Activated CD8-positive, alpha-beta T cell treated with anti-CD3 and anti-CD28 coated beads, Interleukin-2, amount 10 ng/mL, durations not matched to agents 7 days and 5 days (primary cell): ENCODE data around the gene NF1. TPM values are rescaled to one million over a fixed set of nuclear protein-coding genes. Genes with fewer than 3 reads are reported as not detected.
"Not testable (repeated sequence)": the region's sequence is repeated elsewhere in the genome, so short reads cannot be mapped to it uniquely, and the experiment has no call there.

Experiments used
- ATAC-seq: fragments of 150-1000 bp; cut with Tn5 transposase; one replicate; pipeline ENCODE4 v1.10.0; 2021; ENCODE audit warnings: moderate library complexity
- CTCF ChIA-PET: fragments of 350-600 bp; sonication (Branson Sonifier 250); formaldehyde crosslinking; loops from one replicate; lab custom pipeline; 2021; ENCODE audit warnings: antibody characterized with exemption; lab: Charles Lee
- POLR2A ChIA-PET: fragments of 350-600 bp; sonication (Branson Sonifier 250); formaldehyde crosslinking; loops from one replicate; lab custom pipeline; 2021; ENCODE audit warnings: antibody characterized with exemption; lab: Charles Lee
- DNase-seq: peaks from one replicate; pipeline ENCODE4 v3.0.0-alpha.2; 2020
- H3K27ac Mint-ChIP-seq: one replicate; pipeline ENCODE4 v1.8.0; 2021; ENCODE audit warnings: mild to moderate bottlenecking, mixed read lengths
- H3K27me3 Mint-ChIP-seq: one replicate; pipeline ENCODE4 v1.8.0; 2021; ENCODE audit warnings: low read depth, mixed read lengths
- H3K36me3 Mint-ChIP-seq: one replicate; pipeline ENCODE4 v1.8.0; 2021; ENCODE audit warnings: low read depth, mixed read lengths
- H3K4me1 Mint-ChIP-seq: one replicate; pipeline ENCODE4 v1.8.0; 2021; ENCODE audit warnings: low read depth, mixed read lengths
- H3K4me3 Mint-ChIP-seq: one replicate; pipeline ENCODE4 v1.8.0; 2021; ENCODE audit warnings: mild to moderate bottlenecking, mixed read lengths
- H3K9me3 Mint-ChIP-seq: one replicate; pipeline ENCODE4 v1.8.0; 2022; ENCODE audit warnings: mixed read lengths; ENCODE audit not compliant: insufficient read depth
- total RNA-seq, 2 experiments: library from RNA; stranded (reverse); gene quantifications; one replicate each; pipeline ENCODE4 v1.2.3, GENCODE V29; 2021

The NF1 gene
- total RNA-seq, 2 experiments from 2014 or later: 16.7 to 17.4 TPM

DNA sequence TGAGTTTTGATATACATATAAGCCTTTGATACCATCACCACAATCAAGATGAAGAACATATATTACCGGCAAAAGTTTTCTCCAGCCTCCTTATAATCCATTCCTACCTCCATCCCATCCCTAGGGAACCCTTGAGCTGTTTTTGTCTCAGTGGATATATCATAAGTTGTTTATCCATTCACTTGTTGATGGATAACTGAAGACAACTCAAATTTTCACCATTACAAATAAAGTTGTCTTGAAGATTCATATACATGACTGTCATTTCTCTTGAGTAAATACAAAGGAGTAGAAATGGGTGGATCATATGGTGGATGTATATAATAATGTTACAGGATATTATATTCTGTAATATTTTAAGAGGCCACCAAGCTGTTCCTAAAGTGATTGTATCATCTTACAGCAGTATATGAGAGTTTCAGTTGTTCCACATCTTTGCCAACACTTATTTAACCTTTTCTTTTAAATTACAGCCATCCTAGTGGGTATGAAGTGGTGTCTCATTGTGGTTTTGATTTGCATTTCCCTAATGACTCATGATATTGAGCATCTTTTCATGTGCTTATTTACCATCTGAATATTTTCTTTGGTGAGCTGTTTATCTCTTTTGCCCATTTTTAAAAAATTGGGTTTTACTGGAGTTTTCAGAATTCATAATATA, 17.4 kb downstream of the NF1 start:
- ChIA-PET POLR2A (interaction anchor here (1.0 kb wide), 1 partner anchor 12 kb away, joined by 4 read pairs; no protein-coding TSS in a partner anchor), CTCF (interaction anchor here (1.1 kb wide), 1 partner anchor 174 kb away, joined by 4 read pairs; no protein-coding TSS in a partner anchor)
- no peak overlapping the region for H3K27ac Mint-ChIP-seq
- no peaks in the 10 kb centered on the region for H3K36me3 Mint-ChIP-seq
- H3K4me1 Mint-ChIP-seq: peaks cover 8% of the 10 kb centered on the region
- no peaks in the 10 kb centered on the region for H3K27me3 Mint-ChIP-seq
- no peak overlapping the region for H3K4me3 Mint-ChIP-seq
- H3K9me3 Mint-ChIP-seq: no peaks in the 10 kb centered on the region
- ATAC-seq (no peak), DNase-seq (no peak)

- not testable (repeated sequence) for DNase-seq
- POLR2A ChIA-PET: interaction anchor here (0.6 kb wide), 1 partner anchor 182 kb away, joined by 4 read pairs; no protein-coding TSS in a partner anchor
These were observed 18.6 kb downstream of the NF1 start for GRCh38 chr17:31113368-31113767.

GRCh38 chr17:31113939-31114338, 19.2 kb downstream of the NF1 start:
- CTCF ChIA-PET: interaction anchor here (1.1 kb wide), 1 partner anchor 45 kb away, joined by 3 read pairs; no protein-coding TSS in a partner anchor
- no peaks in the 10 kb centered on the region for H3K27me3 Mint-ChIP-seq

More at GRCh38 chr17:31113368-31113767, 18.6 kb downstream of the NF1 start:
- not testable (repeated sequence) for H3K9me3 Mint-ChIP-seq, H3K27ac Mint-ChIP-seq, H3K27me3 Mint-ChIP-seq, H3K4me1 Mint-ChIP-seq, H3K36me3 Mint-ChIP-seq, ATAC-seq, H3K4me3 Mint-ChIP-seq
- CTCF ChIA-PET: interaction anchor here (1.1 kb wide), 1 partner anchor 45 kb away, joined by 3 read pairs; no protein-coding TSS in a partner anchor

GRCh38 chr17:31114956-31115555, 20.3 kb downstream of the NF1 start:
- ChIA-PET POLR2A (no interaction called here), CTCF (no interaction called here)
- Mint-ChIP-seq H3K36me3 (no peaks in the 10 kb centered on the region), H3K4me3 (no peak overlapping the region), H3K27me3 (no peaks in the 10 kb centered on the region), H3K27ac (no peak overlapping the region), H3K4me1 (peaks cover 3% of the 10 kb centered on the region), H3K9me3 (no peaks in the 10 kb centered on the region)
- DNase-seq (no peak), ATAC-seq (no peak)

More at GRCh38 chr17:31113939-31114338, 19.2 kb downstream of the NF1 start:
- Mint-ChIP-seq H3K36me3 (no peaks in the 10 kb centered on the region), H3K4me3 (no peak overlapping the region), H3K4me1 (peaks cover 8% of the 10 kb centered on the region), H3K9me3 (no peaks in the 10 kb centered on the region), H3K27ac (no peak overlapping the region)
- POLR2A ChIA-PET: interaction anchor here (0.6 kb wide), 1 partner anchor 182 kb away, joined by 4 read pairs; no protein-coding TSS in a partner anchor
- no peak for DNase-seq
- ATAC-seq: no peak

DNA sequence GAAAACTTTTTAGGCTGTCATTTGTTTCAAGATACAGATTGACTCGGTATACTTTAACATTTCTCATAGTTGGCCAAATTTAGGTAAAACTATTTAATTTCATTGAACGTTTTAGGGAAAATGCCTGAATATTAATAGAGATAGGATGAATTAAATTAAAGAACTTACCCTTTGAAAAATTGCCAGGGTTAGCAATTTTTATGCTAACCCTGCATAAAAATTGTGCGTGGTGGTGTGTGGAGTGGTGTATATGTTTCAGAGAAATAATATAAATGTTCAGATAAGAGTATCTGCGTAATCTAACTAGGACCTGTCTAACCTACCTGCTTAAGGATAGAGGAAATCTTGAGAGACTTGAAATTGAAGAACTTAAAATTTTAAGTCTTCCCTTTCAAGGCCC, 21.4 kb downstream of the NF1 start:
- Mint-ChIP-seq H3K4me1 (peaks cover 3% of the 10 kb centered on the region), H3K4me3 (no peak overlapping the region), H3K27me3 (no peaks in the 10 kb centered on the region), H3K27ac (no peak overlapping the region), H3K9me3 (no peaks in the 10 kb centered on the region), H3K36me3 (no peaks in the 10 kb centered on the region)
- no peak for ATAC-seq
- no peak for DNase-seq
- ChIA-PET CTCF (no interaction called here), POLR2A (no interaction called here)

DNA sequence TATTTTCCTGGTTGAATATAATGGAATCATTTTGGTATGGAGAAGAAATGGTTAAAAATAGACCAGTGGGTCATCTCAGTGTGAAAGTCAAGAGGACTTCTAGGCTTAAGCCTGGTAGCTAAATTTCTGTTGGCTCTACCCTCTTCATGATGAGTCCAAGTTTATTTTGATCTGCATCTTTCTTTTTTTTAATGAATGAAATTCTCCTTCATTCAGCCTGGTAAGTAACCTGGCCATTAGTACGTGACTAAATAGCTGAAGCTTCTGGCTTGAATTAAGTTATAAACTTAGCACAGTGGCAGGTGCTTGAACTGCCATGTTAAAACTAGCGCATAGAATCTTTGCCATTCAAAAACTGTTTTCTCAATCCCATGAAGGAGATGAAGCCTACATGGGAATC, 28.0 kb downstream of the NF1 start:
- Mint-ChIP-seq H3K27me3 (no peaks in the 10 kb centered on the region), H3K9me3 (no peaks in the 10 kb centered on the region), H3K4me3 (no peak overlapping the region), H3K4me1 (no peaks in the 10 kb centered on the region), H3K36me3 (no peaks in the 10 kb centered on the region), H3K27ac (no peak overlapping the region)
- CTCF ChIA-PET: interaction anchor here (1.3 kb wide), 1 partner anchor 28 kb away, joined by 3 read pairs; the partner anchor contains the start of gene NF1
- POLR2A ChIA-PET: no interaction called here
- DNase-seq (no peak), ATAC-seq (no peak)

DNA sequence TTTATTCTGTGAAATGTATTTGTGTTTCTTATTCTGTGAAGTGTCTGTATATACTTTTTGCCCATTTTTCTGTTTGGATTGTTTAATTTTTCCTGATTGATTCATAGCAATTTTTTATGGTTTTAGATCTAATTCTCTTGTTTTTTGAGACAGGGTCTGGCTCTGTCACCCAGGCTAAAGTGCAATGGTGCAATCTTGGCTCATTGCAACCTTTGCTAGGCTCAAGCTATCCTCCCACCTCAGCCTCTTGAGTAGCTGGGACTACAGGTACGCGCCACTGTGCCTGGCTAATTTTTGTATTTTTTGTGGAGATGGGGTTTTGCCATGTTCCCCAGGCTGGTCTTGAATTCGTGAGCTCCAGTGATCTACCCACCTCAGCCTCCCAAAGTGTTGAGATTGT, 31.5 kb downstream of the NF1 start:
- no peak overlapping the region for H3K27ac Mint-ChIP-seq
- H3K4me1 Mint-ChIP-seq: no peaks in the 10 kb centered on the region
- DNase-seq: no peak
- ATAC-seq: no peak
- POLR2A ChIA-PET: interaction anchor here (1.3 kb wide), 1 partner anchor 30 kb away, joined by 3 read pairs; no protein-coding TSS in a partner anchor
- no peak overlapping the region for H3K4me3 Mint-ChIP-seq
- no peaks in the 10 kb centered on the region for H3K36me3 Mint-ChIP-seq
- CTCF ChIA-PET: no interaction called here
- no peaks in the 10 kb centered on the region for H3K9me3 Mint-ChIP-seq
- no peaks in the 10 kb centered on the region for H3K27me3 Mint-ChIP-seq

- Mint-ChIP-seq H3K36me3 (no peaks in the 10 kb centered on the region), H3K4me1 (no peaks in the 10 kb centered on the region), H3K27ac (no peak overlapping the region), H3K9me3 (no peaks in the 10 kb centered on the region), H3K4me3 (no peak overlapping the region), H3K27me3 (no peaks in the 10 kb centered on the region)
- DNase-seq (no peak), ATAC-seq (no peak)
- ChIA-PET CTCF (no interaction called here), POLR2A (no interaction called here)
These were observed 33.5 kb downstream of the NF1 start for GRCh38 chr17:31128241-31128640.

DNA sequence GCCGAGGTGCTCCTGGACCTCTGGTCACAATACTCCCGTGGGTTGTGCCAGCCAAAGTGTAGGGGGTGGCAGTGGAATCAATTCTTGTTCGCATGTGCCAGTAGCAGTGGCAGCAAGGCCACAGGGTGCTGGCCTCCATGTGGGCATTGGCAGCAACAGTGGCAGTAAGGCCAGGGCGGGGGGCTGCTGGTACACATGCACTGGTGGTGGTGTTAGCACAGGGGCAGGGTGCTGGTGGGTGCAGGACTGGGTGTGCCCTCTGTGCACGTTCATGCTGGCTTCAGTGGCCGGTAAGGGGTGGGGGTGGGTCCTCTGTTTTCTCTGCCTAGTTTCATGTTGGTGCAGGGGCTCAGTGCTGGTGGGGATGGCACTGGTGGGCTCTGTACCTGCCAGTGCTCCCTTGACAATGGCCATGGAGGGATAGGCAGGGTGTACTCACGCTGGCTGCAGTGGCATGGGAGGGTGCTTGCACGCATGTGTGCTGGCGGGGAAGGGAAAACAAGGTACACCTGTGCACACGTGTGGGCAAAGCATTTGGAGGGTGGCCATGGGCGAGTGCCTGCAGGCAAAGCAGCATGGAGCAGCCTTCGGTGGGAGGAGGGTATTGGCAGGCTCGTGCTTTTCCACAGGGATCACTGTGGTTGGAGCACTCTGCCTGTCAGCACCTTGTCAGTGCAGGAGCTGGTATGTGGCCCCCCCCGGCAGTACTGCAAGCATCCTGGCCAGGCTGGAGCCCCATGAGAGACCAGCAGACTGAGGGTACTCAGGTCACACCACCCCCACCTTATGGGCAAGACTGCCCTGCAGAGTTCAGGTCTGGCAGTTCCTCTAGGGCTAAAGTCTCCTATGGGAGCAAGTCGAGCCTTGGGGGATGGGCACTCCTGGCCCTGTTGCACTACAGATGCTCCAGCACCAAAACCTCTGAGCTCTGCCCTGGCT, 35.8 kb downstream of the NF1 start:
- Mint-ChIP-seq H3K36me3 (no peaks in the 10 kb centered on the region), H3K4me3 (no peak overlapping the region), H3K4me1 (no peaks in the 10 kb centered on the region), H3K27ac (no peak overlapping the region), H3K9me3 (no peaks in the 10 kb centered on the region), H3K27me3 (no peaks in the 10 kb centered on the region)
- ATAC-seq (no peak), DNase-seq (no peak)
- POLR2A ChIA-PET: no interaction called here
- CTCF ChIA-PET: no interaction called here

- no peaks in the 10 kb centered on the region for H3K4me1 Mint-ChIP-seq
- no peaks in the 10 kb centered on the region for H3K27me3 Mint-ChIP-seq
- H3K27ac Mint-ChIP-seq: no peak overlapping the region
- H3K4me3 Mint-ChIP-seq: no peak overlapping the region
- CTCF ChIA-PET: no interaction called here
- DNase-seq (no peak), ATAC-seq (no peak)
- H3K36me3 Mint-ChIP-seq: peaks cover 1% of the 10 kb centered on the region
- POLR2A ChIA-PET: no interaction called here
- H3K9me3 Mint-ChIP-seq: no peaks in the 10 kb centered on the region
These were observed 36.5 kb downstream of the NF1 start for GRCh38 chr17:31131299-31131698.

DNA sequence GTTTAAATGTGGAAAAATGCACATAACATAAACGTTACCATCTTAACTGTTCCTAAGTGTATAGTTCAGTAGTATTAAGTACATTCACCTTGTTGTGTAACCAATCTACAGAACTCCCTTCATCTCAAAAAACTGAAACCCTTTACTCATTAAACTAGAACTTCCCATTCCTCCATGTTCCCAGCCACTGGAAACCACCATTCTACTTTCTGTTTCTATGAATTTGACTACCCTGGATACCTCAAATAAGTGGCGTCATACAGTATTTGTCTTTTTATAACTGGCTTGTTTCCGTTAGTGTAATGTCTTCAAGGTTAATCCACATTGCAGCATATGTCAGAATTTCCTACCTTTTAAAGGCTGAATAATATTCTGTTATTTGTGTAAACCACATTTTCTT, 38.2 kb downstream of the NF1 start:
- ChIA-PET POLR2A (no interaction called here), CTCF (no interaction called here)
- Mint-ChIP-seq H3K4me3 (no peak overlapping the region), H3K27me3 (no peaks in the 10 kb centered on the region), H3K36me3 (peaks cover 3% of the 10 kb centered on the region), H3K4me1 (no peaks in the 10 kb centered on the region), H3K9me3 (no peaks in the 10 kb centered on the region), H3K27ac (no peak overlapping the region)
- DNase-seq (no peak), ATAC-seq (no peak)
